Measurements from ENCODE around the gene ZNF205.

ZNF205 gene

DNA sequence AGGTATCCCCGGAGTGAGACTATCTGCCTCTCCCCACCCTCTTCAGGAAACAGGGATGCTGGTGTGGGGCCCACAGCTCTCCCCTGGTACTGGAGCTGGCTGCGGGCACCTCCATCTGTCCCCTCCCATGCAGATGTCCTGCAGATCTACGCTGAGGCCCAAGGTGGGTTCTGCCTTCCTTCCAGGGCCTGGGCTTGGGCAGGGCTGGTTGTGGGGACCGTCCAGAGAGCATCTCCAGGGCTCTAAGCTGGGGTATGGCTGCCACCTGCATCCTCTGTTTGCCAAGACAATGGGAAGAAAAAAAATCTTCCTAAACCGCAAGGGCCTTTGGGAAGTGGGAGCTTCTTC is 35.3 kb downstream of the ZNF205 start:
- no peak overlapping the region for H2BK12ac ChIP-seq (ENCODE audit: low read length)
- no peak overlapping the region for H4K12ac ChIP-seq (ENCODE audit: low read depth, low read length)
- no peak overlapping the region for H3K23ac ChIP-seq (ENCODE audit: low read length)
- no peak overlapping the region for H2AK5ac ChIP-seq (ENCODE audit: low read length)
- H3K4me1 ChIP-seq (ENCODE audit: control insufficient read depth in 1 of 2, insufficient read depth in 2 of 2, low read length in 2 of 2), result peaks cover 4 to 10% of the 10 kb centered on the region in 2 experiments
- H3K36me3 ChIP-seq (ENCODE audit: control insufficient read depth in 1 of 2, insufficient read depth in 2 of 2, low read length in 2 of 2), result peaks cover under 1 to 1% of the 10 kb centered on the region in 2 experiments
- no peak overlapping the region for H3K27ac ChIP-seq (ENCODE audit: low read depth, low read length)
- no peak overlapping the region for H3K9ac ChIP-seq (ENCODE audit: low read length)
- H3K14ac ChIP-seq (ENCODE audit: low read length), result no peak overlapping the region
- H2AFZ ChIP-seq (ENCODE audit: insufficient read depth, low read length, poor library complexity), result no peak overlapping the region
- no peak overlapping the region for H3K4ac ChIP-seq (ENCODE audit: low read depth, low read length)
- no peak overlapping the region for H4K91ac ChIP-seq (ENCODE audit: low read depth, low read length)
- no peak overlapping the region for H2BK5ac ChIP-seq (ENCODE audit: low read depth, low read length, poor library complexity)
- H4K8ac ChIP-seq (ENCODE audit: low read depth, low read length), result no peak overlapping the region
- H3K79me2 ChIP-seq (ENCODE audit: control insufficient read depth, insufficient read depth, low read length, poor library complexity), result peaks cover 3% of the 10 kb centered on the region
- H3K4me3 ChIP-seq (ENCODE audit: low read depth, low read length), result no peak overlapping the region
- no CpG with 5 or more reads among the region's 5 CpGs for WGBS (ENCODE audit: extremely low coverage, insufficient coverage, insufficient read length)
- peaks cover 2% of the 10 kb centered on the region for H3K9me3 ChIP-seq (ENCODE audit: insufficient read depth, low read depth, low read length)
- H3K4me2 ChIP-seq (ENCODE audit: low read length), result no peak overlapping the region
- H3K27me3 ChIP-seq (ENCODE audit: insufficient read depth, low read length), result no peaks in the 10 kb centered on the region
- H3K18ac ChIP-seq (ENCODE audit: low read length), result no peak overlapping the region
- no peak overlapping the region for H2BK120ac ChIP-seq (ENCODE audit: insufficient read depth, low read length, poor library complexity)
- no peak for DNase-seq
- H3K79me1 ChIP-seq (ENCODE audit: low read length), result peaks cover 8% of the 10 kb centered on the region

DNA sequence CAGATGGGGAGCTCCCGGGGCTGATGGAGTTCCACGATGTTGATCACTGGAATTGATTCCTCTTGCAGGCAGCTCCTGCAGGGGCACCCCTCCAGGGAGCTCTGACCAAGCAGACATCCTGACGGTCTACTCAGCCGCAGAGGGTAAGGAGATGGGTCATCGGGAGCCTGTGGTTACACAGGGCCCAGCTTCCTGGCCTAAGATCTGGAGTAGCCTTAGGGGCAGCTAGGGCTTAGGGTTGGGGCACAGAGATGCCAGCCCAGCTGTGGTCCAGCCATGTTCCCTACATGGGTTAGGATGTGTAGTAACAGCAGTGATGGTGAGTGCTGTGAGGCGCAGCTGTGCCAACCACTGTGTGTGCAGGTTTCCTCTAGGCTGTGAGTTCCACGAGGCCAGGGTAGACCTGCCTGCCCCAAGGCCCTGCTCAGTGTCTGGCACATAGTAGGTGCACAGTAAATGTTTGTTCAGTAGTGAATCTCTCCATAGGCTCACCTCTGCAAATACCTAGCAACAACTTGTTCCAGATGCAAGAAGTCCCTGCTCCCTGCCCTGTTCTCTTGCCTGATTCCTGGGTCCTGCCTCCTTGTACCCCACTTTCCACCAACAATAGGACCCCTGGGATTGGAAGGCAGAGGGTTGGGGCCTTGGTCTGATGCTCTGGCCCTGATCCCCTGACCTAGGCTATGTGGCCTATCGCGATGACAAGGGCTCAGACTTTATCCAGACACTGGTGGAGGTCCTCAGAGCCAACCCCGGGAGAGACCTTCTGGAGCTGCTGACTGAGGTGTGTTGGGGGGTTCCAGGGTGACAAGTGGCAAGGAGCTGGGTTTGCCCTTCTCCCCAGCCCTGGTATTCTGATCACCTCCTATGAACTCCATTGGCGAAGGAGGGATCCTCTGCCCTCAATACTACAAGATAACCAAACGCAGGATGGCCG is 36.1 kb downstream of the ZNF205 start:
- no peaks in the 10 kb centered on the region for H3K9me3 ChIP-seq (ENCODE audit: insufficient read depth, low read depth, low read length)
- no peak overlapping the region for H2BK120ac ChIP-seq (ENCODE audit: insufficient read depth, low read length, poor library complexity)
- no peak for DNase-seq
- H4K91ac ChIP-seq (ENCODE audit: low read depth, low read length), result no peak overlapping the region
- H3K4ac ChIP-seq (ENCODE audit: low read depth, low read length), result no peak overlapping the region
- no peak overlapping the region for H4K8ac ChIP-seq (ENCODE audit: low read depth, low read length)
- no peaks in the 10 kb centered on the region for H3K36me3 ChIP-seq (ENCODE audit: control insufficient read depth in 1 of 2, insufficient read depth in 2 of 2, low read length in 2 of 2)
- H3K79me2 ChIP-seq (ENCODE audit: control insufficient read depth, insufficient read depth, low read length, poor library complexity), result peaks cover 3% of the 10 kb centered on the region
- no peak overlapping the region for H4K12ac ChIP-seq (ENCODE audit: low read depth, low read length)
- no peak overlapping the region for H3K4me3 ChIP-seq (ENCODE audit: low read depth, low read length)
- no peak overlapping the region for H3K4me2 ChIP-seq (ENCODE audit: low read length)
- peaks cover 4 to 10% of the 10 kb centered on the region in 2 experiments for H3K4me1 ChIP-seq (ENCODE audit: control insufficient read depth in 1 of 2, insufficient read depth in 2 of 2, low read length in 2 of 2)
- H3K27me3 ChIP-seq (ENCODE audit: insufficient read depth, low read length), result no peaks in the 10 kb centered on the region
- H2BK5ac ChIP-seq (ENCODE audit: low read depth, low read length, poor library complexity), result no peak overlapping the region
- H3K23ac ChIP-seq (ENCODE audit: low read length), result no peak overlapping the region
- H3K14ac ChIP-seq (ENCODE audit: low read length), result no peak overlapping the region
- no peak overlapping the region for H3K18ac ChIP-seq (ENCODE audit: low read length)
- no peak overlapping the region for H2AFZ ChIP-seq (ENCODE audit: insufficient read depth, low read length, poor library complexity)
- no CpG with 5 or more reads among the region's 13 CpGs for WGBS (ENCODE audit: extremely low coverage, insufficient coverage, insufficient read length)
- peaks cover 8% of the 10 kb centered on the region for H3K79me1 ChIP-seq (ENCODE audit: low read length)
- H3K27ac ChIP-seq (ENCODE audit: low read depth, low read length), result no peak overlapping the region
- H2AK5ac ChIP-seq (ENCODE audit: low read length), result no peak overlapping the region
- H3K9ac ChIP-seq (ENCODE audit: low read length), result no peak overlapping the region
- no peak overlapping the region for H2BK12ac ChIP-seq (ENCODE audit: low read length)

DNA sequence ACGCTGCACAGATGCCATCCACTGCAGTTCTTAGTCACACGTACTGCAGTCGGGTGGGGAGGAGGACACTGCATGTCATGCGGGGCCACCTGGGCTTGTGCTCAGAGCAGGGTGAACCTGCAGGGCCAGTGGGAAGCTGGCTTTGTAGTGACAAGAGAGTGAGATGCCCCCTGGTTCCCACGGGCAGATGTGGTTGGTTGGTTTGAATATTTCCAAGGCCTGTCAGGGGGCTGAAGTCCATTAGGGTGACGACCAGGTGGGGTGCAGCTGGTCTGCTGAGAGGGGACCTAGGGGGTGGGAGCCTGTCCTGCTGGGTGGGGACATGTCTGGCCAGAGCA is 36.8 kb downstream of the ZNF205 start:
- Histone ChIP-seq H4K91ac (ENCODE audit: low read depth, low read length) (no peak overlapping the region), H3K36me3 (ENCODE audit: control insufficient read depth in 1 of 2, insufficient read depth in 2 of 2, low read length in 2 of 2) (no peaks in the 10 kb centered on the region), H2BK12ac (ENCODE audit: low read length) (no peak overlapping the region), H2AK5ac (ENCODE audit: low read length) (no peak overlapping the region), H3K79me2 (ENCODE audit: control insufficient read depth, insufficient read depth, low read length, poor library complexity) (peaks cover 3% of the 10 kb centered on the region), H3K4me2 (ENCODE audit: low read length) (no peak overlapping the region), H3K79me1 (ENCODE audit: low read length) (peaks cover 8% of the 10 kb centered on the region), H3K27ac (ENCODE audit: low read depth, low read length) (no peak overlapping the region), H2BK120ac (ENCODE audit: insufficient read depth, low read length, poor library complexity) (no peak overlapping the region), H3K4ac (ENCODE audit: low read depth, low read length) (no peak overlapping the region), H3K14ac (ENCODE audit: low read length) (no peak overlapping the region), H4K8ac (ENCODE audit: low read depth, low read length) (no peak overlapping the region), H3K4me3 (ENCODE audit: low read depth, low read length) (no peak overlapping the region), H4K12ac (ENCODE audit: low read depth, low read length) (no peak overlapping the region), H3K23ac (ENCODE audit: low read length) (no peak overlapping the region), H2AFZ (ENCODE audit: insufficient read depth, low read length, poor library complexity) (no peak overlapping the region), H3K27me3 (ENCODE audit: insufficient read depth, low read length) (no peaks in the 10 kb centered on the region), H3K9me3 (ENCODE audit: insufficient read depth, low read depth, low read length) (no peaks in the 10 kb centered on the region), H3K18ac (ENCODE audit: low read length) (no peak overlapping the region), H2BK5ac (ENCODE audit: low read depth, low read length, poor library complexity) (no peak overlapping the region), H3K4me1 (ENCODE audit: control insufficient read depth in 1 of 2, insufficient read depth in 2 of 2, low read length in 2 of 2) (peaks cover 4 to 10% of the 10 kb centered on the region in 2 experiments), H3K9ac (ENCODE audit: low read length) (no peak overlapping the region)
- WGBS (ENCODE audit: extremely low coverage, insufficient coverage, insufficient read length), result no CpG with 5 or more reads among the region's 6 CpGs
- DNase-seq, result peak; percentile 10 to 42

DNA sequence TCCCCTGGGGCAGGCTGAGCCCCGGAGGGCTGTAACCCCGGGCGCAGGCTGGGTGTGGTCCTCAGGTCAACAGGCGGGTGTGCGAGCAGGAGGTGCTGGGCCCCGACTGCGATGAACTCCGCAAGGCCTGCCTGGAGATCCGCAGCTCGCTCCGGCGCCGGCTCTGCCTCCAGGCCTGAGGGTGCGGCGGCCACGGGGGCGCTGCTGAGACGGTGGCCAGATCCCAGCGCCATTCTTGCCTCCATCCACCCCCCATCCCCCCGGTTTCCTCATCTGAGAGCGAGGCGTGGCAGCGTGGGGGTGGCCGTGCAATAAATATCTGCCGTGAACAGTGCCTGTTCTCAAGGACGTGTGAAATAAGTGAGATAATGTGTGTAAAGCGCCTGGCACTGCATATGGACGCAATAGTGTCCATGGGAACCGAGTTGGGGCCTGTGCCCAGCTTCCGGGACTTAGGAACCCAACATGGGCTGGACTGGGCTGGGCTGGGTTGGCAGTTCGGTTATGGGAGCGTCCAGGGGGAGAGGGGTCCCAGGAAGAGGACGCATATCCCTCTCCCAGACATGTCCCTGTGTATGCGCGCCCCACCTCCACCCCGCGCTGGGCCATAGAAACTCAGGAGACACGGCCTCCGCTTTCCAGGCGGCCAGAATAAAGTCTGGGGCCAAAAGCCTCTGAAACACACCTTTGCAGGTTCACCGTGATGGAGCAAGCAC is 37.4 kb downstream of the ZNF205 start:
- peaks cover 3% of the 10 kb centered on the region for H3K79me2 ChIP-seq (ENCODE audit: control insufficient read depth, insufficient read depth, low read length, poor library complexity)
- H2AK5ac ChIP-seq (ENCODE audit: low read length), result no peak overlapping the region
- H3K4me2 ChIP-seq (ENCODE audit: low read length), result peak overlapping the region; percentile 89
- H3K18ac ChIP-seq (ENCODE audit: low read length), result peak overlapping the region; percentile 84
- H3K36me3 ChIP-seq (ENCODE audit: control insufficient read depth in 1 of 2, insufficient read depth in 2 of 2, low read length in 2 of 2), result no peaks in the 10 kb centered on the region
- peak overlapping the region; percentile 29 for H2BK120ac ChIP-seq (ENCODE audit: insufficient read depth, low read length, poor library complexity)
- no peak overlapping the region for H3K23ac ChIP-seq (ENCODE audit: low read length)
- H3K9me3 ChIP-seq (ENCODE audit: insufficient read depth, low read depth, low read length), result no peaks in the 10 kb centered on the region
- H3K79me1 ChIP-seq (ENCODE audit: low read length), result peaks cover 8% of the 10 kb centered on the region
- H3K9ac ChIP-seq (ENCODE audit: low read length), result peak overlapping the region; percentile 64
- peak; percentile 30 to 51 for DNase-seq
- no peak overlapping the region for H3K4ac ChIP-seq (ENCODE audit: low read depth, low read length)
- no peaks in the 10 kb centered on the region for H3K27me3 ChIP-seq (ENCODE audit: insufficient read depth, low read length)
- H4K8ac ChIP-seq (ENCODE audit: low read depth, low read length), result peak overlapping the region; percentile 87
- peak overlapping the region; percentile 80 for H3K14ac ChIP-seq (ENCODE audit: low read length)
- no CpG with 5 or more reads among the region's 41 CpGs for WGBS (ENCODE audit: extremely low coverage, insufficient coverage, insufficient read length)
- H2BK5ac ChIP-seq (ENCODE audit: low read depth, low read length, poor library complexity), result peak overlapping the region; percentile 24
- peaks cover 4 to 10% of the 10 kb centered on the region in 2 experiments for H3K4me1 ChIP-seq (ENCODE audit: control insufficient read depth in 1 of 2, insufficient read depth in 2 of 2, low read length in 2 of 2)
- H4K12ac ChIP-seq (ENCODE audit: low read depth, low read length), result peak overlapping the region; percentile 40
- peak overlapping the region; percentile 85 for H3K4me3 ChIP-seq (ENCODE audit: low read depth, low read length)
- peak overlapping the region; percentile 54 for H3K27ac ChIP-seq (ENCODE audit: low read depth, low read length)
- H4K91ac ChIP-seq (ENCODE audit: low read depth, low read length), result peak overlapping the region; percentile 87
- peak overlapping the region; percentile 46 for H2AFZ ChIP-seq (ENCODE audit: insufficient read depth, low read length, poor library complexity)
- H2BK12ac ChIP-seq (ENCODE audit: low read length), result peak overlapping the region; percentile 2
